ENCODE results near the gene SAMD14. TPM values are rescaled to one million over a fixed set of nuclear protein-coding genes. Genes with fewer than 3 reads are reported as not detected.

Gene SAMD14
- total and polyA plus RNA-seq, 10 of the 15 experiments (the other 5 are each of a cell fraction or from before 2014, with no cell fraction given), result 0.06 to 1.7 (median 0.25) TPM; not detected in 3

DNA sequence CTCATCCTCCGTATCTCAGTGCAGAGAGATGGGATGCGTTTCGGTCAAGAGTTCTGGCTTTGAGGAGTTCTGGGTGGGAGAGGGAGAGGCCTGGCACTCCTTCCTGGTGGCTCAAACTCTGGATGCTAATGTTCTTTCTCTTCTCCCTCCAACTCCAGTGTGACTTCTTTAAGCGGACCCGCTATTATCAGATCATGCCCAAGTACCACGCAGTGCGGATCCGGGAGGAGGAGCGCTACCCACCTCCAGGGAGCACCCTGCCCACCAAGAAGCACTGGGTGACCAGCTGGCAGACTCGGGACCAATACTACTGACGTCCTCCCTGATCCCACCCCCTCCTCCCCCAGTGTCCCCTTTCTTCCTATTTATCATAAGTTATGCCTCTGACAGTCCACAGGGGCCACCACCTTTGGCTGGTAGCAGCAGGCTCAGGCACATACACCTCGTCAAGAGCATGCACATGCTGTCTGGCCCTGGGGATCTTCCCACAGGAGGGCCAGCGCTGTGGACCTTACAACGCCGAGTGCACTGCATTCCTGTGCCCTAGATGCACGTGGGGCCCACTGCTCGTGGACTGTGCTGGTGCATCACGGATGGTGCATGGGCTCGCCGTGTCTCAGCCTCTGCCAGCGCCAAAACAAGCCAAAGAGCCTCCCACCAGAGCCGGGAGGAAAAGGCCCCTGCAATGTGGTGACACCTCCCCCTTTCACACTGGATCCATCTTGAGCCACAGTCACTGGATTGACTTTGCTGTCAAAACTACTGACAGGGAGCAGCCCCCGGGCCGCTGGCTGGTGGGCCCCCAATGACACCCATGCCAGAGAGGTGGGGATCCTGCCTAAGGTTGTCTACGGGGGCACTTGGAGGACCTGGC, 40.8 kb downstream of the SAMD14 start:
- no TSS peak for BruUV-seq (replicated peaks)
- POLR2A ChIA-PET, result no interaction called here
- Histone ChIP-seq H4K20me1 (ENCODE audit: control insufficient read depth, insufficient read depth) (no peaks in the 10 kb centered on the region), H3K27me3 (replicated peaks in 1 of 2; ENCODE audit: control insufficient read depth in 2 of 2, insufficient read depth in 2 of 2, low read length in 1 of 2) (no peaks in the 10 kb centered on the region), H3K36me3 (ENCODE audit: control insufficient read depth in 2 of 2, insufficient read depth in 2 of 2, low read length in 1 of 2) (no peaks in the 10 kb centered on the region), H3K27ac (ENCODE audit: control insufficient read depth, insufficient read depth) (no peak overlapping the region), H3K4me3 (no peak overlapping the region), H3K79me2 (ENCODE audit: control insufficient read depth, insufficient read depth, low read length) (no peaks in the 10 kb centered on the region), H3K4me2 (ENCODE audit: control insufficient read depth, insufficient read depth) (no peak overlapping the region), H3K4me1 (ENCODE audit: control insufficient read depth, insufficient read depth, low read length) (no peaks in the 10 kb centered on the region), H2AFZ (ENCODE audit: control insufficient read depth, low read depth, low read length) (no peak overlapping the region), H3K9ac (ENCODE audit: control insufficient read depth, insufficient read depth, low read length) (no peak overlapping the region), H3K9me3 (replicated peaks; ENCODE audit: control insufficient read depth, insufficient read depth, low read length) (no peaks in the 10 kb centered on the region)
- CTCF ChIA-PET, result interaction anchor here (2.6 to 5.7 kb wide), 2 partner anchors 60 kb away, joined by 64 to 118 read pairs; no protein-coding TSS in a partner anchor
- FAIRE-seq (no peak), ATAC-seq (no peak), DNase-seq (ENCODE audit: low read depth, low spot score) (no peak)
- SMC1A ChIA-PET (ENCODE audit: uncharacterized antibody, unreplicated experiment), result no interaction called here
- 65% methylated on average over 25 of the region's 25 CpGs for WGBS (ENCODE audit: insufficient coverage, insufficient replicate concordance, low lambda C conversion rate, missing lambda C conversion rate)
- intact Hi-C loops (cut with micrococcal nuclease; ENCODE audit: unreplicated experiment) (loop anchor here (5.0 kb wide), 1 partner anchor 227 kb away; no protein-coding TSS in a partner anchor), in situ Hi-C loops (cut with MboI) (no loop called here)
- RAD21 ChIA-PET (ENCODE audit: unreplicated experiment), result interaction anchor here (1.2 kb wide), 1 partner anchor 210 kb away, joined by 3 read pairs; no protein-coding TSS in a partner anchor
- TF ChIP-seq NRF1 (conservative IDR thresholded peaks at IDR 0.05; ENCODE audit: low read depth, low read length) (no peak), BHLHE40 (IDR thresholded peaks at IDR 0.05; ENCODE audit: borderline replicate concordance in 1 of 2, low read depth in 2 of 2, low read length in 1 of 2) (no peak), MAX (IDR thresholded peaks at IDR 0.05; ENCODE audit: low read depth, low read length) (no peak), SMAD5 (IDR thresholded peaks at IDR 0.05; ENCODE audit: low read depth) (no peak), PML (IDR thresholded peaks at IDR 0.05; ENCODE audit: low read length) (no peak), HDAC6 (IDR thresholded peaks at IDR 0.05; ENCODE audit: unreplicated experiment) (no peak), RUNX3 (IDR thresholded peaks at IDR 0.05; ENCODE audit: low read length) (no peak), RAD51 (IDR thresholded peaks at IDR 0.05) (no peak), ETV6 (conservative IDR thresholded peaks at IDR 0.05 in 1 of 2, IDR thresholded peaks at IDR 0.05 in 1 of 2; ENCODE audit: borderline replicate concordance in 1 of 2, low read depth in 1 of 2) (no peak), ATF3 (IDR thresholded peaks at IDR 0.05; ENCODE audit: borderline replicate concordance, extremely low read depth, low read depth, low read length) (no peak), IRF3 (IDR thresholded peaks at IDR 0.05) (no peak), RB1 (IDR thresholded peaks at IDR 0.05; ENCODE audit: borderline replicate concordance) (no peak), HCFC1 (IDR thresholded peaks at IDR 0.05; ENCODE audit: low read length) (no peak), ZNF274 (IDR thresholded peaks at IDR 0.05; ENCODE audit: insufficient read depth, insufficient read length) (no peak), WRNIP1 (IDR thresholded peaks at IDR 0.05; ENCODE audit: borderline replicate concordance, low read depth, low read length) (no peak), RAD21 (IDR thresholded peaks at IDR 0.05; ENCODE audit: insufficient read depth, low read depth, low read length) (no peak)
- TF ChIP-seq, protein P1, sequence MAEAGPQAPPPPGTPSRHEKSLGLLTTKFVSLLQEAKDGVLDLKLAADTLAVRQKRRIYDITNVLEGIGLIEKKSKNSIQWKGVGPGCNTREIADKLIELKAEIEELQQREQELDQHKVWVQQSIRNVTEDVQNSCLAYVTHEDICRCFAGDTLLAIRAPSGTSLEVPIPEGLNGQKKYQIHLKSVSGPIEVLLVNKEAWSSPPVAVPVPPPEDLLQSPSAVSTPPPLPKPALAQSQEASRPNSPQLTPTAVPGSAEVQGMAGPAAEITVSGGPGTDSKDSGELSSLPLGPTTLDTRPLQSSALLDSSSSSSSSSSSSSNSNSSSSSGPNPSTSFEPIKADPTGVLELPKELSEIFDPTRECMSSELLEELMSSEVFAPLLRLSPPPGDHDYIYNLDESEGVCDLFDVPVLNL (IDR thresholded peaks at IDR 0.05; ENCODE audit: low read depth, low read length), result no peak

Measured in GM12878 (cell line).